Keratinocyte (primary cell): ENCODE results near the gene EBF3. TPM values are rescaled to one million over a fixed set of nuclear protein-coding genes. Genes with fewer than 3 reads are reported as not detected.

Source experiments
- DNase-seq: peaks from one replicate; pipeline ENCODE4 v3.0.0-alpha.2; 2011; ENCODE audit warnings: low read depth, missing footprints, low spot score
- FAIRE-seq: peaks from 2 replicates; lab custom pipeline; 2011; peaks lifted over from hg19 to GRCh38; lab: Jason Lieb, UNC
- H2AFZ ChIP-seq: 2 replicates; pipeline ENCODE4 v1.6.0; 2012; ENCODE audit warnings: low read length, control low read depth, inconsistent platforms; ENCODE audit not compliant: control insufficient read depth
- H3K27ac ChIP-seq: 2 replicates; pipeline ENCODE4 v1.5.1; 2011; ENCODE audit warnings: low read length; ENCODE audit not compliant: control insufficient read depth, insufficient read depth
- H3K27me3 ChIP-seq: 3 replicates; pipeline ENCODE4 v1.6.0; 2011; ENCODE audit warnings: low read length; ENCODE audit not compliant: control insufficient read depth, insufficient read depth; ENCODE audit errors: extremely low read depth
- H3K36me3 ChIP-seq, 2 experiments: 2 replicates in 1 of 2; 3 replicates in 1 of 2; pipeline ENCODE4 v1.5.1; 2011; ENCODE audit warnings: low read length in 2 of 2, mild to moderate bottlenecking in 1 of 2; ENCODE audit not compliant: control insufficient read depth in 2 of 2, insufficient read depth in 2 of 2; ENCODE audit errors: extremely low read depth in 1 of 2
- H3K4me1 ChIP-seq: 3 replicates; pipeline ENCODE4 v1.5.1; 2011; ENCODE audit warnings: low read length; ENCODE audit not compliant: control insufficient read depth, insufficient read depth; ENCODE audit errors: extremely low read depth
- H3K4me2 ChIP-seq: 3 replicates; pipeline ENCODE4 v1.6.0; 2011; ENCODE audit warnings: low read depth, low read length; ENCODE audit not compliant: control insufficient read depth, insufficient read depth; ENCODE audit errors: extremely low read depth
- H3K4me3 ChIP-seq, 3 experiments: fragments of 200-600 bp in 1 of 3; sonication (generic) in 1 of 3; 2 replicates in 2 of 3; 3 replicates in 1 of 3; pipeline ENCODE4 v1.5.1; 2011 to 2016; ENCODE audit warnings: low read length in 3 of 3, mild to moderate bottlenecking in 3 of 3, control low read depth in 2 of 3, inconsistent platforms in 1 of 3, low read depth in 1 of 3, mixed read lengths in 1 of 3, mixed run types in 1 of 3, moderate library complexity in 1 of 3; ENCODE audit not compliant: control insufficient read depth in 2 of 3, insufficient read depth in 2 of 3; ENCODE audit errors: extremely low read depth in 1 of 3
- H3K79me2 ChIP-seq: 2 replicates; pipeline ENCODE4 v1.6.0; 2012; ENCODE audit warnings: low read length; ENCODE audit not compliant: control insufficient read depth, insufficient read depth
- H3K9ac ChIP-seq: 3 replicates; pipeline ENCODE4 v1.6.0; 2011; ENCODE audit warnings: low read length; ENCODE audit not compliant: control insufficient read depth, insufficient read depth; ENCODE audit errors: extremely low read depth
- H3K9me1 ChIP-seq: 3 replicates; pipeline ENCODE4 v1.6.0; 2011; ENCODE audit warnings: low read length; ENCODE audit not compliant: control insufficient read depth, insufficient read depth; ENCODE audit errors: extremely low read depth
- H3K9me3 ChIP-seq: 2 replicates; pipeline ENCODE4 v1.5.1; 2012; ENCODE audit warnings: low read depth, low read length; ENCODE audit not compliant: control insufficient read depth
- H4K20me1 ChIP-seq: 3 replicates; pipeline ENCODE4 v1.6.0; 2011; ENCODE audit warnings: low read length; ENCODE audit not compliant: control insufficient read depth, insufficient read depth; ENCODE audit errors: extremely low read depth
- EZH2 ChIP-seq: IDR thresholded peaks from one replicate; pipeline ENCODE4 v1.6.1; 2012; ENCODE audit warnings: inconsistent platforms, mild to moderate bottlenecking, low read length, moderate library complexity
- dilution Hi-C: fragments of 300-500 bp; cut with MboI; formaldehyde crosslinking; loops from one replicate; pipeline ENCODE4 v1.7.0; 2020; ENCODE audit warnings: low sequenced_read_pairs; ENCODE audit not compliant: extremely low pct_ligation_motif_present
- polyA plus RNA-seq, 5 experiments: library from polyadenylated mRNA; depleted of rRNA in 3 of 5; stranded (reverse) in 3 of 5; stranded (forward) in 1 of 5; unstranded in 1 of 5; fragments of >200 nt; gene quantifications; 1 replicate in 1 of 5; 2 replicates in 3 of 5; 3 replicates in 1 of 5; pipeline versions ENCODE4 v1.2.1 to v1.2.3, GENCODE V29; 2011 to 2012; ENCODE audit warnings: missing spikeins in 2 of 5, low read depth in 1 of 5, low replicate concordance in 1 of 5
- TF ChIP-seq, protein P1 (sequence below), 3 experiments: IDR thresholded peaks in 1 of 3; conservative IDR thresholded peaks in 1 of 3; optimal IDR thresholded peaks in 1 of 3; 2 replicates in 2 of 3; 3 replicates in 1 of 3; pipeline versions ENCODE3 to v1.5.1; 2011; ENCODE audit warnings: low read length in 3 of 3, mild to moderate bottlenecking in 3 of 3, moderate library complexity in 2 of 3, control low read depth in 1 of 3, inconsistent platforms in 1 of 3; ENCODE audit not compliant: insufficient read depth in 2 of 3; ENCODE audit errors: extremely low read depth in 1 of 3

The EBF3 gene
- polyA plus RNA-seq, 1 donor (not counting 4 experiments of a cell fraction or from before 2014, with no cell fraction given), result not detected

DNA sequence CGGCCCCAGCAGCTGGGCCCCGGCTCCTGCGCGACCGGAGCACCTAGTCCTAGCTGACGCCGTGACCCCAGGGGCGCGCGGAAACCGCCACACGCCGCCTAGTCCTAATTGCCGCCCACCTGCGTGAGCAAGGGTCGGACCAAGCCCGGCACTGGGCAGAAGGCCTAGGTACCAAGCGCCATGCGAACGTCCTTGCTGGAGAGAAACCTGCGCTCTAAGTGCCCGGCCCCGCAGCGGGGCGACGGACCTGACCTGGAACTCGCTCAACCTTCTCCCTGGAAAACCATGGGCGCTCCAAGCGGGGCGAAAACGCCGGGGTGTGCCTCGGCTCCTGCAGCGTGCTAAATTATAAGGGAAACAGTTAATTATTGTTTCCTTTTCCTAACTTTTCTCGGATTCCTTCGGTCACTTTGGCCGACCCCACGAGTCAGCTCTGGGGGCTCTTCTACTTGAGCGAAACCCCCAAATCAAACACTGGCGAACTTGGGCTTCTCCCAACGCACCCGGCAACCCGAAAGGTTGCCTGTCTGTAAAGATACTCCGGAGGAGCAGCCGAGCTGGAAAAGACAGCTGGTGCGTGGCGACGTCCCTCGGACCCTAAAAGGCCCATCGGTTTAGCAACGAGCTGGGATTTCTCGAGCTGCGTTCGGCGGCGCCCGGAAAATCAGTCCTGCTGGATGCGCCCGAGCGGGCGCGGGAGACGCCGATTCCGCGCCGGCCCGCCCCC lies 5.3 kb upstream of the EBF3 start:
- Histone ChIP-seq H3K9me1 (no peaks in the 10 kb centered on the region), H3K4me1 (no peaks in the 10 kb centered on the region), H3K27ac (no peak overlapping the region), H3K4me3 (no peak overlapping the region), H3K36me3 (no peaks in the 10 kb centered on the region), H3K9me3 (no peaks in the 10 kb centered on the region), H3K79me2 (no peaks in the 10 kb centered on the region), H4K20me1 (no peaks in the 10 kb centered on the region), H3K27me3 (peaks cover 96% of the 10 kb centered on the region), H2AFZ (no peak overlapping the region), H3K4me2 (no peak overlapping the region), H3K9ac (no peak overlapping the region)
- dilution Hi-C loops, result no loop called here
- FAIRE-seq (no peak), DNase-seq (no peak)
- TF ChIP-seq, protein P1, sequence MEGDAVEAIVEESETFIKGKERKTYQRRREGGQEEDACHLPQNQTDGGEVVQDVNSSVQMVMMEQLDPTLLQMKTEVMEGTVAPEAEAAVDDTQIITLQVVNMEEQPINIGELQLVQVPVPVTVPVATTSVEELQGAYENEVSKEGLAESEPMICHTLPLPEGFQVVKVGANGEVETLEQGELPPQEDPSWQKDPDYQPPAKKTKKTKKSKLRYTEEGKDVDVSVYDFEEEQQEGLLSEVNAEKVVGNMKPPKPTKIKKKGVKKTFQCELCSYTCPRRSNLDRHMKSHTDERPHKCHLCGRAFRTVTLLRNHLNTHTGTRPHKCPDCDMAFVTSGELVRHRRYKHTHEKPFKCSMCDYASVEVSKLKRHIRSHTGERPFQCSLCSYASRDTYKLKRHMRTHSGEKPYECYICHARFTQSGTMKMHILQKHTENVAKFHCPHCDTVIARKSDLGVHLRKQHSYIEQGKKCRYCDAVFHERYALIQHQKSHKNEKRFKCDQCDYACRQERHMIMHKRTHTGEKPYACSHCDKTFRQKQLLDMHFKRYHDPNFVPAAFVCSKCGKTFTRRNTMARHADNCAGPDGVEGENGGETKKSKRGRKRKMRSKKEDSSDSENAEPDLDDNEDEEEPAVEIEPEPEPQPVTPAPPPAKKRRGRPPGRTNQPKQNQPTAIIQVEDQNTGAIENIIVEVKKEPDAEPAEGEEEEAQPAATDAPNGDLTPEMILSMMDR (optimal IDR thresholded peaks at IDR 0.05 in 1 of 3, IDR thresholded peaks at IDR 0.05 in 1 of 3, conservative IDR thresholded peaks at IDR 0.05 in 1 of 3; ENCODE audit: extremely low read depth in 1 of 3, insufficient read depth in 2 of 3, low read length in 3 of 3), result no peak
- TF ChIP-seq EZH2, result peak; percentile 46

GRCh38 chr10:129968853-129969183 lies 4.7 kb upstream of the EBF3 start:
- Histone ChIP-seq H3K4me3 (no peak overlapping the region), H3K9ac (no peak overlapping the region), H3K4me1 (no peaks in the 10 kb centered on the region), H3K4me2 (no peak overlapping the region), H3K27me3 (peaks cover 96% of the 10 kb centered on the region), H3K36me3 (no peaks in the 10 kb centered on the region), H3K27ac (no peak overlapping the region), H3K9me1 (no peaks in the 10 kb centered on the region), H3K79me2 (no peaks in the 10 kb centered on the region), H3K9me3 (no peaks in the 10 kb centered on the region), H4K20me1 (no peaks in the 10 kb centered on the region), H2AFZ (no peak overlapping the region)
- FAIRE-seq (no peak), DNase-seq (no peak)
- peak; percentile 34 for TF ChIP-seq EZH2
- TF ChIP-seq, protein P1 (optimal IDR thresholded peaks at IDR 0.05 in 1 of 3, IDR thresholded peaks at IDR 0.05 in 1 of 3, conservative IDR thresholded peaks at IDR 0.05 in 1 of 3; ENCODE audit: extremely low read depth in 1 of 3, insufficient read depth in 2 of 3, low read length in 3 of 3), result peak; percentile 48 to 72 (median 72)
- dilution Hi-C loops, result no loop called here
